ENCODE results near the gene MDC1.

The MDC1 gene

DNA sequence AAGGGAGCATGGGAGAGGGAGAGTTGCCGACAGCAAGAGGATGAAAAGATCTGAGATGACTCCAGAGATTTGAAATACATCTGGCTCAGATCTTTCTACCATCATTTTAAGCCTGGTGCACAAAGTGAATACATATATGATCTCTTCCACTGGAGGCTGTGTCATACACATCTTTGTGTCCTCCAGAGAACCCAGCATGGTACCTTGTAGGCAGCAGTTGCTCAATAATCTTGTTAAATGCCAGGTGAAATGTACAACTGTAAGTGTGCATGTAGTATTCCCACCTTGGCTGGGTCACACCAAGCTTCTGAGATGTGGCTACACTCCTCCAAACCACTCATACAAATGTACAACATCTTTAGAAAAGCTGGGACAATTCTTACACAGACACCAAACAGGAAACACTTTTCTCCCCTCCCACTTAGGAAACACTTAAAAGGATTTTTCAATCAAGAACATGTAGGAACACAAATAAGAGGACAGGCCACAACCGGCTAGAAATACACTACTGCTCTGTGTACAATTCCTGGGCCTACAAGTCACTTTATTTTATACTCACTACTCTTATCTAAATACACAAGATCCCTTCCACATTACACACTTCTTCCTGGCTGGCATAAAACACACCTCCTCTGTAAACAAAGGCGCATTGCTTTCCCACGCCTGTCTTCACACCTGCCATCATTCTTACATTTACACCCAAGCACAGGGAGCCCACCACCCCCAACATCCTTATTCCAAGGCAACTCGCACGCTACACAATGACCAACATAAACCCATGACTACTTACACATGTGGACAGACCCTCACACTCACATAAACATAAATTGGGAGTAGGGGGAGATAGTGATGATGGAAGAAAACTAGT, 31.1 kb upstream of the MDC1 start:
- no peak for DNase-seq

DNA sequence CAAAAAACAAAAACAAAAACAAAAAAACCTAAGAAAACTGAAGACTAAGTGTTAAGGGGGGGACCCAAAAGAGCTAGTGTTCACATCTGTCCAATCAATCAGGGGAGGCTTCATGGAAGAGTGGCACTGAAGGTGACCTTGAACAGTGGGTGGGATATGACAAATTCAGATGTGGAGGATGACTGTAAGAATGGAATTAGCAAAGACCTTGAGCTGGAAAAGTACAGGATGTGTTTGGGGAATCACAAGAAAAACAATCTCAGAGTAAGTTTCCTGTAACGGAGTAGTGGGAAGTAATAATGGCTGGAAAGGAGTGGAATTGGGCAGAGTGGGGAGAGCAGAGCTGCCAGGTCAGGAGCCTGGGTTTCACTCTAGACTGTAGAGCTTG, 30.2 kb upstream of the MDC1 start:
- no peak for DNase-seq

DNA sequence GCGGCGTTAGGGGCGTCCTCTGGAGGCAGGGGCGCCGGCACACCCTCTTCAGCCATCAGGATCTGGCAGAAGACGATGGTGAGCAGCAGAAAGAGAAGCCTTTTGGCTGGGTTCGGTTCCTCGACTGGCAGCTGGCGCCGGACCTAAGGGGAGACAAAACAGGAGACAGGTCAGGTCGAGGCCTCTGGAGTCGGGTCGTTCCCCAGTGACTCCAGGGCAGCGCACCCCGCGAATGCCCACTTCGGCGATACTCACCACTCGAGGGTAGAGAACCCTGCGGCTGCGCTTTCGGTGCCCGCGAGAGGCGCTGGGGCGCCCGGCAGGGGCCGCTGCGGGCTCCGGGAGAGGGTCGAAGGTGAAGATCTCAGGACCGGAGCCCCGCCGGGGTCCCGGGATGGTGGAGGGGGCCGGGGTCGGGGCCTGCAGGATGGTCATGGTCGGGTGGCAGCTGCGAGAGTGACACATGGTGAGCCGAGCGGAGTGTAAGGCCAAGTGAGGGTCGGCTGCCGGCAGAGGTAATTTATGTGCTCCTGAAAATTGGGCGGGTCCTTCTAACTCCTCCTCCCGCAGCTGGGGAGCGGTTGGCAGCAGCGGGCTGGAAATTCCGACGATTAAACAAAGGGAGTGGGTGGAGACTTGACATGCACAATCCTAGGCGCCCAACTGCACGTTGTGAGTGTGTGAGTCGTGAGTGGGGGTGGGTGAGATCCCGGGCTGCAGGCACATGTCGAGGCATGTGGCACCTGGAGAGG, 27.1 kb upstream of the MDC1 start, which contains the start of gene IER3:
Gene IER3 (minus strand): TSS at position 494 of the 752 bp plus-strand sequence. CDS start 29 bp downstream, at position 465.
- peak; percentile 68 for DNase-seq

DNA sequence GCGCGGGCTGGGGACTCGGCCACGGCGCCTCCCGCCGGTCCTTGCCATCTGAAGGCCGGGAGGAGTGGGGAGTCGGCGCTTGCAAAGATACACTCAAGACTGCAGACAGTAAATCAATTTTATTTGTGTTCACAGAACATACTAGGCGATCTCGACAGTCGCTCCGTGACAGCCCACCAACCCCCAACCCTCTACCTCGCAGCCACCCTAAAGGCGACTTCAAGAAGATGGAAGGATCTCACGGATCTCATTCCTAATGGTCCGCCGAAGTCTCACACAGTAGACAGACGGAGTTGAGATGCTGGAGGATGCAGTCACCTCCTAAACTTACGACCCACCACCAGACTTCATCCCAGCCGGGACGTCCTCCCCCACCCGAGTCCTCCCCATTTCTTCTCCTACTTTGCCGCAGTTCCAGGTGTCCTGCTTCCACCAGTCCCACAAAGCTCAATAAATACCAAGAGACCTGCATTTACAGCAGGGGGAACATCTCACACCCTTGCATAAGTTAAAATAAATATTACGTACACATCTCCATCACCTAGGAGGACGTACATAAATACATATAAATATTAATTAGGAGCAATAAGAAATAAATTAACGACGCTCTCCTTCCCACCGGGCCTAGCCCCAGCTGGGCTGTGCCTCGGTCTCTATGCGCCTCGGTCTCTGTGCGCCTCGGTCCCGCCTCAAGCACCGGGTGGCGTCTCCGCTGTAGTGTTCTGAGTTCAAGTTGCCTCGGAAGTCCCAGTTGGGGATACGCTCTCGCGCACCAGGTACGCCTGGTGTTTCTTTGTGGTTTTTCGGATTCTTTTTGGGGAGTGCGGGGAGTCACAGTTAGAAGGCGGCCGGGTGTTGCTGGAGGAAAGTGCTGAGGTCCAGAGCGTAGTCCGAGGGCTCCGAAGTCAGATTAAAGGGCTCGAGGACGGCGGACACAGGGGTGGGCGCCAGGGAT, 26.3 kb upstream of the MDC1 start:
- no peak for DNase-seq

DNA sequence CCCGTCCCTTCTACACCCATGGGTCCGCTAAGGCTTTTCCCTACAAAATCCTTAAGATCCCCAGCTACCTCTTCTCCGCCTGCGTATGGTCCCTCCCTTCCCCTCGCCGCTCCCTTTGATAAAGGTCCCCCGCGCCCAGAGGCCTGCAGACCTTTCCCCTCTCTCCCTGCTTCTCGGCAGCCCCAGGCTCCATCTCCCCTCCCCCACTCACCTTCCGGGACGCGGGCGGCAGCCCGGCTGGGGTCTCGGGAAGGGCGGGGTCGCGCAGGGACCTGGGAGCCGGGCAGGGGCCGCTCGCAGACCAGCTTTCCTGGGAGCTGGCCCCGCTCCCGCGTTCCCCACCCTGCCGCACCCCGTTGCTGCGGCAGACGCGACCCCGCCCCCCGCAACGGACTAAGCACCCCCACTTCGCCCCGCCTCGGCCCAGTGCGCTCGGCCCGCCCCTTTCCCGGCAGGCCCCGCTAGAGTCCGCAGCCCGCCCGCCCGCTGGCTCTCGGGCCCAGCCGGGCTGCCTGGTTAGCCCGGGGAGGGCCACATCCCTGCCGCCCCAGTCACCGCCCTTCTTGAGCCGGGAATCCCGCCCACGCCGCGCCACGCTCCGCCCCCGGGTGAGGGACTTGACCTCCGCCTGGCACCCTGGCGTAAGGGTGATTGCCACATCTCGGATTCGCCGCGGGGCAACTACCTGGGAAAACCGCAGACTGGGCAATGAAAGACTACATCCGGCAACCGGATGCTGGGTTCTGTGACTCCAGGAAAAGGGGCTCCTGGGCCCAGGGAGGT, 25.4 kb upstream of the MDC1 start, which contains the start of gene FLOT1:
Gene FLOT1 (minus strand): TSS at position 372 of the 783 bp plus-strand sequence. CDS start 498 bp downstream, outside the sequence.
- peak; percentile 90 for DNase-seq

DNA sequence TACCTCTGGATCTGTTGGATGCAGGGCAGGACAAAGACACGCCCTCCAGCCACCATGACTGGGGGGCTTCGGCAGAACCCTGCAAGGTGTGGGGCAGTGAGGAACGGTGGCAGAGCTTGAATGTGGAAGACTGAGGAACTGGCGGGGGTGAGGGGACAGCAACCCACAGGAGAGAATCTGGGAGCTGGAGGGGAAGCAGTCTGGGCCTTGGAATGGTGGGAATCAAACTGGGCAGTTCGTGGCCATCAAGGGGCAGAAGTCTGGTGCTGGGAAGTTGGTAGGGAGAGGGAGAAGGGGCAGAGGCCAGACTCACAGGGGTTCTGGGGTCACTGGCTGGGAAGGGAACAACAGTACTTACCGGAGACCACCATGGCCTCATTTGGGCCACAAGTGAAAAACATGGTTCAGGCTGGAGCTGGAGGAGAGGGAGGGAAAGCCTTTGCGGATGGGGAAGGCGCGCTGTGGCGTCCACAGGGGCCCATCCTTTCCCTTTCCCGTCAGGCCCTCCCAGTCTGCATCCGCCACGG, 24.8 kb upstream of the MDC1 start:
- DNase-seq: no peak

DNA sequence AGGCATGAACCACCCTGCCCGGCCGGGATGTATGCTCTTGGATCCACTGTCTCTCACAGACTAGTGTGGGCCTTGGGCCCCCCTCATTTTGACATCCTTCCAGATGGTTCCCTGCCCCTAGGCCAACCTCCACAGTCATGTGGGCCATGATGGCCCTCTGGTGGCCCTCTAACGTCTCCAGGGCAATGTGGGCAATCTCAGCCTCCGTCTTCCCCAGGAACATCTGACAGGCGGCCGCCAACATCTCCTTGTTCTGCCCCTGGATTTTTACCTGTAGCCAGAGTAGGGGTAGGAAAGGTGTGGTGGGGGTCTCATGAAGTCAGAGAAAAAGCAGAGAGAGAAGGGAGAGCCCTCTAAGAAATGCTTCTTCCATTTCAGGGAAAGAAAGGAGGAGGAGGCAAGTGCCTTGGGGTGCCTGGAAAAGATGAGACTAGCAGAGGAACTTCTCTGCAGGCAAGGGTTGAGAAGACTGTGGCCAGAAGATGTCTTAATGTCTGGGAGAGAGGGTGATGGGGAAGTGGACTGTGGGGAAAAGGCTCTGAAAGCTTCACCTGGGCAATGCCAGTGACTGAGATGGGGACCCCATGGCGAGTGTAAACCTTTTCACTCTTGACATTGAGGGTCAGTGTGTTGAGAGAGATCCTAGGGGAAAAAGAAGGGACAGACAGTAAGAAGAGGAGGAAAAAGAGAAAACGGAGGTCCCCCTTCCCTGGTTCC, 24.1 kb upstream of the MDC1 start:
- DNase-seq: no peak

DNA sequence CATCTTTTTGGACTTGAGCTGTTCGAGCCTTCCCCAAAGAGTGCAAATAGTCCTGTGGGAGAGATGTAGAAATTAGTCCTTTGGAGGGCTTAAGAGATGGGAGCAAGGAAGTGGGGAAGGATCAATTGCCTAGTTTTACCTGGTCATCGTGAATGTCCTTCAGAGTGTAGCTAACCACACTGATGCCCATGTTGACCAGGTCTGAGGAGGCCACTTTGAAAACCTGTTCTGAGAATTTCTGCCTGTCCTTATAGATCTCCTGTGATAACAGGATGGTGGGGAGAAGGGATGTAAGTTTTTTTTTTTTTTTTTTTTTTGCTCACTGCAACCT, 23.4 kb upstream of the MDC1 start:
- no peak for DNase-seq

DNA sequence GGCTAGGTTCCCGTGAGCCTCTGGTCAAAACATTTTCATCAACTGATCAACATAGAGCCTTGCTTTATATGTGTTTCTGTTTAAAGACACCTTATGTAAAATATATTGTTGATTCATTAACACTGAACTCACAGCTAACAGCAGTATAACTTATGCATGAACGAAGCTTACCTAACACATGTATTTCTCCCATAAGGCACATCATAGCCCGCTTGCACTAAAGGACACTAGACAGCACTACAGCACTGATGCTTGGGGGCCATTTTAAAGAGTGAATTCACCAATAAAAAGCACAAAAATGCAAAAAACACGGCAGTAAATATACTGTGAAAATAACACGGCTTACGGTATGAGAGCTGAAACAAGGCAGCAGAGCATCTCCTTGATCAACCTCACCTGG, 21.5 kb upstream of the MDC1 start:
- no peak for DNase-seq

DNA sequence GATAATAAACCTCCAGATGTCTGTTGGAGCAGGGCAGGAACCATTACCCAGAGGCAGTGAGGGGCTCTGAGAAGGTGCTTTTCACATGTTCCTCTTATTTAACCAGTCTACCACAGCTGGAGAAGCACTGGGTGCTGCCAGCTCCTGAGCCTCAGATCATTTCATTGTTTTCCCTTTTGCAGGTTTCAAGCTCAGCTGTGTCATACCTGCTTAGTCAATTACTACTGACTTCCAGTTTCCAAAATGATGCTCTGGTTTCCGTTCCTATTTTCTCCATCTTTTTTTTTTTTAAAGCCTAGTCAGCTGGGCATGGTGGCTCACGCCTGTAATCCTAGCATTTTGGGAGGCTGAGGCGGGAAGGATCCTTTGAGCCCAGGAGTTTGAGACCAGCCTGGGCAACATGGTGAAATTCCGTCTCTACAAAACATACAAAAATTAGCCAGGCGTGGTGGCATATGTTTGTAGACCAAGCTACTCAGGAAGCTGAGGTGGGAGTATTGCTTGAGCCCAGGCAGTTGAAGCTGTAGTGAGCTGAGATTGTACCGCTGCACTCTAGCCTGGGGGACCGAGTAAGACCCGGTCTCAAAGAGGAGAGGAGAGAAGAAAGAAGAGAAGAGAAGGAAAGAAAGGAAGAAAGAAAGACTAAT, 18.7 kb upstream of the MDC1 start:
- no peak for DNase-seq

DNA sequence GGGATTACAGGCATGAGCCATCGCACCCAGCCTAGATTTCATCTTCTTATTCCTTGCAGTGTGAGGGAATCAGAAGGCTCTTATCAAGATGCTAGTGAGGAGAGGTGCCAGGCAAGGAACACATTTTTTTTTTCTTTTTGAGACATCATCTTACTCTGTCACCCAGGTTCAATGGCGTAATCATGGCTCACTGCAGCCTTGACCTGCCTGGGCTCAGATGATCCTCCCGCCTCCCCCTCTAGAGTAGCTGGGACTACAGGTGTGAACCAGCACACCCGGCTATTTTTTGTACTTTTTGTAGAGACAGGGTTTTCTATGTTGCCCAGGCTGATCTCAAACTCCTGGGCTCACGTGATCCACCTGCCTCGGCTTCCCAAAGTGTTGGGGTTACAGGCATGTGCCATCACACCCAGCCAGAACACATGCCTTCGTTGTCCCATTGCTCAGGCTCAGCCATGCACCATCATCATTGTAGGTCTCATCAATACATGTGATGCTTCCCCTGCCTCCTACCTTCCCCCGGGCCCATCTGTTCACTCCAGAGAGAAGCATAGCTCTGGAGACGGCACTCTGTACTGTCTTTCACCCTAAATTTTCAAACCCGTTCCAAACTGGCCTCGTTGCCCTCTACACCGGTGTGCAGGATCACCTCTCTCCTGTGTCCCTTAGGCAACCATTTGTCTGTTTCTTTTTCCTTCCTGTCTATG, 15.3 kb upstream of the MDC1 start:
- no peak for DNase-seq

DNA sequence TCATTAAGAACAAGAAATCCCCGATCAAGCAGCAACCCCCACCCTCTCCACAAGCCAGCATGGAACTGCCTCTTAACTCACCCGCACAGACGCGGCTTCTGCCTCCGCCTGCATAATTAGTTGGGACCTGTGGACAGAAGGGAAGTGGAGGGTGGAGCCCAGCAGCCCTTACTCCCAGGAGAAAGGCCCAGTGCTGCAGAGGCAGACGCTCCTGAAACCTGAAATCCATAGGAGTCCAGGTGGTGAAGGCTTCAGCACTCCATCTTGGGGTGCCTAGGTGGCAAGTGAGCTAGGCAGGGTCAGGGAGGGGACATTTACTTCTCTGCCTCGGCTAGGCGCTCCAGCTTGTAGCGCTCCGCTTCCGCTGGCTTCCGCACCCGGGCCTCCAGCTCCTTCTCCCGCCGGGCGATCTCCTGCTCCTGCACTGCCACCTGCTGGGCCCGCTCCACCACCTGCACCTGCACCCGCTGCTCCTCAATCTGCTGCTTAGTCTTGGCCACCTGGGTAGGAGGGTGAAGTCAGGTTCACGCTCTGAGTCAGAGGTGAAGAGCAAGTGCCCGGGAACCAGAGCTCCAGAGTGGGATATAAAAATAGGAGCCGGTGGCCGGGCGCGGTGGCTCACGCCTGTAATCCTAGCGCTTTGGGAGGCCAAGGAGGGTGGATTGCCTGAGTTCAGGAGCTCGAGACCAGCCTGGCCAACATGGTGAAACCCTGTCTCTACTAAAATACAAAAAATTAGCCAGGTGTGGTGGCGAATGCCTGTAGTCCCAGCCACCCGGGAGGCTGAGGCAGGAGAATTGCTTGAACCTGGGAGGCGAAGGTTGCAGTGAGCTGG, 13.7 kb upstream of the MDC1 start:
- DNase-seq: peak; percentile 80

DNA sequence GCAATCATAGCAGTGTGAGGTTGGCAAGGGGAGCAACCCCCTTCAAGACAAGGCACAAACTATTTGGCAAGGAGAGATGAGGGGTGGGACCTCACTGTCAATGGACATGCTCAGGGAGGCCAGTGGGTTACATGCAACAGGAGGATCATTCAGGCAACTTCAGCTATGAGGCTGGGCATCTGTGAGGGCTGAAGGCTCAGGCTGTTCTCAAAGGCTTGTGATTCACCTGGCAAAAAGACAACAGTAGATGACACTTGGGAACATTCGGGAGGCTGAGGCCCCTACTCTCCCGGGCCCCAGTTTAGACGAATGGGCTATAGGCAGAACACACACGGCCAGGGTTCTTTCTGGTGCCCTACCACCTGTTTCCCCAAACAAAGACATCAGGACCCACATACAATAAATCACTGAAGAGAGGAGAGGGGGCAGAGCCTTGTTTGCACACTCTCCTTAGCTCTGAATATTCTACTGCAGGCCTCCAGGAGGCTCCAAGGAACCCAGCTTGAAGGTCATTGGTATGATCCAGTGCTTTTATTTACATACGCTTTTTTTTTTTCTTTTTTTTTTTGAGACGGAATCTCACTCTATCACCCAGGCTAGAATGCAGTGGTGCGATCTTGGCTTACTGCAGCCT, 11.0 kb upstream of the MDC1 start:
- DNase-seq: no peak

DNA sequence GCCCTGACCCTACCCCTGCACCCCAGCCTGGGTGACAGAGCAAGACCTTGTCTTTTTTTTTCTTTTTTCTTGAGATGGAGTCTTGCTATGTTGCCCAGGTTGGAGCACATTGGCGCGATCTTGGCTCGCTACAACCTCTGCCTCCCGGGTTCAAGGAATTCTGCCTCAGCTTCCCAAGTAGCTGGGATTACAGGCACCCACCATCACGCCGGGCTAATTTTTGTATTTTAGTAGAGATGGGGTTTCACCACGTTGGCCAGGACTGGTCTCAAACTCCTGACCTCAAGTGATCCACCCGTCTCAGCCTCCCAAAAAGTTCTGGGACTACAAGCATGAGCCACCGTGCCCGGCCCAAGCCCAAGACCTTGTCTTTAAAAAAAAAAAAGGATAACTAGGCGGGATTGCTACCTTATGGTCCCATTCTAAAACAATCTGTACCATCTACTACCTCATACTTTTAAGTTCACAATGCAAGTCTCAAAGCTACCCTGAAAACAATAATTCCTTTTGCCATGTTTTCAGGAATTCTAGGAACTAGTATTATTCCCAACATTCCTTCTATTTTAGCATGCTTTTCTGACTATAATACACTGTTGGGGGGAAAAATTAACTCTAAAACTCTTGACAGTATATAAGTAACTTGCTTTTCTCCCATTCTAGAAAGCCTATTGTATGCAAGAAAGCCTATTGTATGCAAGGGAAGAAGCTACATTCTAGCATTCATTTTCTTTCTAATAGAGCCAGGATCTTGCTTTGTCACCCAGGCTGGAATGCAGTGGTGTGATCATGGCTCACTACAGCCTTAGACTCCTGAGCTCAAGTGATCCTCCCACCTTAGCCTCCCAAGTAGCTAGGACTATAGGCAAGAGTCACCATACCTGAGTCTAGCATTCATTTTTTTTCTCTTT, 9.7 kb upstream of the MDC1 start:
- DNase-seq: no peak

DNA sequence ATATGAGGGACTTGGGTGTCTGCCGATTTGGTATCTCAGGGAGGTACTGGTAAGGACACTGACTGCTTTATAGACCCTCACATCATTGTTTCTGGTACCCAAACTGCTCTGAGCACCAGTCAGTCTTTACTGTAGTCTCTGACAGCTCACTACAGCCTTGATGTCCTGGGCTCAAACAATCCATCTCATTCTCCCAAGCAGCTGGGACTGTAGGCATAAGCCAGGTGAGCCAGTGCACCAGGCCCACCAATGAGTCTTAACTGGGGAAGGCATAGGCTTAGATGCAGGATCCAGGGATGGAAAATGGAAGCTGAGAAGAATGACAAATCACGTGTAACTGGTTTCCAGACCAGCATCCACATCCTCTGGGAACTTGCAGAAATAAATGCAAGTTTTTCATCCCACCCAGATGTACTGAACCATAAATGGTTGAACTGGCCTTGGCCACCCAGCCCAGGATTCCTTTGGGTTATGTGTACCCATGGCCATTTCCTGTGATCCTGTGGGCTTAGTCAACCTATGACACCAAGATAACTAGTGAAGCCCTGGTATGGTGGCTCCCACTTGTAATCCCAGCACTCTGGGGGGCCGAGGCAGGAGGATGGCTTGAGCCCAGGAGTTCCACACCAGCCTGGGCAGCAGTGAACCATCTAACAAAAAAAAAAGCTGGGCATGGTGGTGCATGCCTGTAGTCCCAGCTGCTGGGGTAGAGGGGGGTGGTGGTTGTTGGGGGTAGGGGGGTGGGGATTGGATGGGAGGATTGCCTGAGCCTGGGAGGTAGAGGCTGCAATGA, 8.8 kb upstream of the MDC1 start:
- no peak for DNase-seq

DNA sequence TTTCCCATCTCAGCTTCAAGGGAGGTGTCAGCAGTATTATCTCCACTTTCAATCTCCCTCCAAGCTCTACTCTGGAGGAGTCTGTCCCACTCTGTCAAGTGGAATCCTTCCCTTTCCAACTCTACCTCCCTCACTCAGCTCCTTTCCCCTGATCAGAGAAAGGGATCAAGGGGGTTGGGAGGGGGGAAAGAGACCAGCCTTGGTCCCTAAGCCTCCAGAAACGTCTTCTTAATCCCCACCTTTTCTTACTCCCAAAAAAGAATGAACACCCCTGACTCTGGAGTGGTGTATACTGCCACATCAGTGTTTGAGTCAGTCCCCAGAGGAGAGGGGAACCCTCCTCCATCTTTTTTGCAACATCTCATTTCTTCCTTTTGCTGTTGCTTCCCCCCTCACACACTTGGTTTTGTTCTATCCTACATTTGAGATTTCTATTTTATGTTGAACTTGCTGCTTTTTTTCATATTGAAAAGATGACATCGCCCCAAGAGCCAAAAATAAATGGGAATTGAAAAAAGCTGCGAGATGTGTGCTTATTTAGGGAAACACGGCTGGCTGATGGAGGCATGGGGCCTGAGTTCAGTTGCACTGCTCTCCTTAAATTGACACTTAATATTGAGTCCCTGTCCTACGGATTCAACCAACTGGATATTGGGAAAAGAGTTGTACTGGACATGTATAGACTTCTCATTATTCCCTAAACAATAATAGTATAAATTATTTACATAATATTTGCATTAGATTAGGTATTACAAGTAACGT, 8.0 kb upstream of the MDC1 start:
- no peak for DNase-seq

Measured in DMS153 (cell line).